ENCODE measurements around the gene PRIMA1. TPM values are rescaled to one million over a fixed set of nuclear protein-coding genes. Genes with fewer than 3 reads are reported as not detected.

Gene PRIMA1
- total RNA-seq, 4 donors from 2014 or later: 0.33 to 0.88 (median 0.64) TPM

GRCh38 chr14:93728651-93729016 lies 59.7 kb downstream of the PRIMA1 start:
- Histone ChIP-seq H3K4me1 (peaks cover 0 to 16% of the 10 kb centered on the region in 2 donors), H3K4me3 (replicated peaks in 1 of 3) (no peak overlapping the region), H3K27me3 (no peaks in the 10 kb centered on the region), H3K9me3 (no peaks in the 10 kb centered on the region), H3K27ac (no peak overlapping the region), H3K36me3 (no peaks in the 10 kb centered on the region)
- intact Hi-C loops (cut with DNase I): no loop called here
- TF ChIP-seq CTCF (IDR thresholded peaks at IDR 0.05) (no peak), POLR2A (IDR thresholded peaks at IDR 0.05) (no peak)
- no peak for DNase-seq
- WGBS, 2 donors: 92 to 97% methylated on average over 7 to 8 of the region's 8 CpGs

GRCh38 chr14:93727917-93728650 lies 60.2 kb downstream of the PRIMA1 start:
- Histone ChIP-seq H3K36me3 (no peaks in the 10 kb centered on the region), H3K4me3 (replicated peaks in 1 of 3) (no peak overlapping the region), H3K27ac (no peak overlapping the region), H3K27me3 (no peaks in the 10 kb centered on the region), H3K4me1 (peaks cover 0 to 13% of the 10 kb centered on the region in 2 donors), H3K9me3 (no peaks in the 10 kb centered on the region)
- intact Hi-C loops (cut with DNase I): no loop called here
- no peak for TF ChIP-seq CTCF (IDR thresholded peaks at IDR 0.05)
- no peak for TF ChIP-seq POLR2A (IDR thresholded peaks at IDR 0.05)
- DNase-seq: no peak
- WGBS, 2 donors: 96 to 98% methylated on average over 19 of the region's 19 CpGs

DNA sequence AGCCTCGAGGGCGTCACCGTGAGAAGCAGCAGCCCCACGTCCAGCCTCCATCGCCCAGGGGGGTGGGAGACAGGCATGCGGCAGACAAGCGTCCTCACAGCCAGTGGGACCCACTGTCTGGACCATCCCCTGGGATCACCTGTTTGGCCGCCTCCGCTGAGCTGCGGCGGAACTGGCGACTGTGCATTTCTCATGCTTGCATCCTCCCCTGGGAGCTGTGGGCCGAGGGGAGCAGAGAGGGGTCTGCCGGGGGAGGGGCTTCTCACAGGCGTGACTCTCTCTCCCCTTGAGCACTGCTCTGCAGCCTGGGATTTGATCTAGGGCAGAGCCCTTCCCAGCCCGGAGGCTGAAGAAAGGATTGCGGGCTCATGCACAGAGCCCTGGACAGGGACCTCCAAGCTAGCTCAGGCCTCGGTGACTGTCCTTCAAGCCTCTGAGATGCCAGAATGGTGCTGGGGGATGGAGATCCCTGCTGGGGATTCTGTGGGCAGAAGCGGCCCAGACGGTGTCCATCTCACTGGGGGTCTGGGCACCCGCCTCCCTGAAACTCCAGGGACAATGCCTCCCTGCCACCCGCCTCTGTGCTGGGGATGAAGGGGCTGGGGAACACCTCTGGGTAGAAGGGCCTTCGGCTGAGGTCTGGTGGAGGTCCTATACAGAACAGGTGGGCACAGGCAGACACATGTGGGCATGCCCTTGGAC lies 61.1 kb downstream of the PRIMA1 start:
- H3K36me3 ChIP-seq: no peaks in the 10 kb centered on the region
- H3K27ac ChIP-seq: no peak overlapping the region
- no peaks in the 10 kb centered on the region for H3K27me3 ChIP-seq
- no peak for DNase-seq
- TF ChIP-seq CTCF (IDR thresholded peaks at IDR 0.05) (no peak), POLR2A (IDR thresholded peaks at IDR 0.05) (no peak)
- peaks cover 0 to 5% of the 10 kb centered on the region in 2 donors for H3K4me1 ChIP-seq
- intact Hi-C loops (cut with DNase I): no loop called here
- H3K9me3 ChIP-seq: no peaks in the 10 kb centered on the region
- H3K4me3 ChIP-seq (replicated peaks in 1 of 3): no peak overlapping the region
- WGBS, 2 donors: 81 to 84% methylated on average over 11 to 15 of the region's 23 CpGs

DNA sequence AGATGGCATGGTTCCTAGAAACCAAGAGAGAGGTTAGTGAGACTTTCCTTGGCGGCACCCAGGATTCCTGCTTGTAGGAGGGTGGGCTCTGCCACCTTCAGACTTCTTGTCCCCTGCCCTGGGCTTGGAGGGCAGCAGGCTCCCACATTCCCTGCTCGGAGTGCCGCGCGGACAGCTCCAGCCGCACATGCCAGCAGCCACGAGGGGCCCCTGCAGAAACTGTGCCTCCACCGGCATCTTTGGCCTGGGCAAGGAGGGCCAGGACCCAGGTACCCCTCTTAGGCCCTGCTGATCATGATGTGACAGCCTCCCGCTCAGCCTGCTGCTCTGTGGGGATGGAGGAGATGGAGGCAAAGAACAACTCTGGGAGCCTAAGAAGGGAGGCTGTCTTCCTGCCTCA lies 62.3 kb downstream of the PRIMA1 start:
- TF ChIP-seq CTCF (IDR thresholded peaks at IDR 0.05): no peak
- no peak for TF ChIP-seq POLR2A (IDR thresholded peaks at IDR 0.05)
- intact Hi-C loops (cut with DNase I): no loop called here
- no peak for DNase-seq
- Histone ChIP-seq H3K4me1 (no peaks in the 10 kb centered on the region), H3K36me3 (no peaks in the 10 kb centered on the region), H3K4me3 (replicated peaks in 1 of 3) (no peak overlapping the region), H3K27ac (no peak overlapping the region), H3K9me3 (no peaks in the 10 kb centered on the region), H3K27me3 (no peaks in the 10 kb centered on the region)
- WGBS, 2 donors: 88 to 96% methylated on average over 8 to 9 of the region's 9 CpGs

- no peaks in the 10 kb centered on the region for H3K36me3 ChIP-seq
- no peak overlapping the region for H3K27ac ChIP-seq
- DNase-seq: no peak
Measured at GRCh38 chr14:93725002-93725582, 63.2 kb downstream of the PRIMA1 start.

More at GRCh38 chr14:93725002-93725582, 63.2 kb downstream of the PRIMA1 start:
- H3K27me3 ChIP-seq: no peaks in the 10 kb centered on the region
- no peak overlapping the region for H3K4me3 ChIP-seq (replicated peaks in 1 of 3)
- no peaks in the 10 kb centered on the region for H3K9me3 ChIP-seq
- no peaks in the 10 kb centered on the region for H3K4me1 ChIP-seq
- intact Hi-C loops (cut with DNase I): no loop called here
- no peak for TF ChIP-seq CTCF (IDR thresholded peaks at IDR 0.05)
- TF ChIP-seq POLR2A (IDR thresholded peaks at IDR 0.05): no peak
- WGBS, 2 donors: 82 to 84% methylated on average over 17 to 21 of the region's 21 CpGs

Data from thyroid gland (tissue), 4 donors.